H1 (cell line): ENCODE data around the gene COPG1. TPM values are rescaled to one million over a fixed set of nuclear protein-coding genes. Genes with fewer than 3 reads are reported as not detected.
A peak's percentile ranks its signal among the peaks of the same experiment; 100 is the strongest.

ENCODE experiments used
- CTCF ChIA-PET: fragments of 300-600 bp; sonication (Branson Sonifier 250); formaldehyde crosslinking; loops from one replicate; lab custom pipeline; 2021; ENCODE audit not compliant: partially characterized antibody; lab: Charles Lee
- POLR2A ChIA-PET: fragments of 300-600 bp; sonication (Branson Sonifier 250); formaldehyde crosslinking; loops from one replicate; lab custom pipeline; 2021; ENCODE audit warnings: inconsistent platforms; ENCODE audit not compliant: partially characterized antibody; lab: Charles Lee
- DNase-seq, 2 experiments: peaks; one replicate each; pipeline versions ENCODE4 v3.0.0 to v3.0.0-alpha.2; 2010 to 2022; ENCODE audit warnings: low spot score in 2 of 2, low read depth in 1 of 2, mixed read lengths in 1 of 2
- FAIRE-seq: peaks from 2 replicates; lab custom pipeline; 2011; peaks lifted over from hg19 to GRCh38; lab: Jason Lieb, UNC
- H2AFZ ChIP-seq: 2 replicates; pipeline ENCODE4 v1.8.1; 2012; ENCODE audit warnings: low read length, inconsistent platforms
- H2AK5ac ChIP-seq: 2 replicates; pipeline ENCODE4 v1.6.1; 2013; ENCODE audit warnings: low read depth, low read length
- H2BK120ac ChIP-seq: replicated peaks from 2 replicates; pipeline ENCODE3; 2013; ENCODE audit warnings: low read depth, low read length, inconsistent platforms
- H2BK12ac ChIP-seq: 2 replicates; pipeline ENCODE4 v1.6.1; 2013; ENCODE audit warnings: low read depth, low read length
- H2BK15ac ChIP-seq: 2 replicates; pipeline ENCODE4 v1.6.1; 2013; ENCODE audit warnings: low read length
- H2BK20ac ChIP-seq: 2 replicates; pipeline ENCODE4 v1.6.1; 2013; ENCODE audit warnings: low read length
- H2BK5ac ChIP-seq: 2 replicates; pipeline ENCODE4 v1.6.1; 2013; ENCODE audit warnings: low read depth, low read length
- H3K14ac ChIP-seq: 2 replicates; pipeline ENCODE4 v1.6.1; 2013; ENCODE audit warnings: inconsistent platforms; ENCODE audit not compliant: insufficient read length
- H3K18ac ChIP-seq: 2 replicates; pipeline ENCODE4 v1.6.1; 2013; ENCODE audit warnings: low read length; ENCODE audit errors: extremely low read depth
- H3K23ac ChIP-seq: 2 replicates; pipeline ENCODE4 v1.6.1; 2013; ENCODE audit warnings: inconsistent platforms; ENCODE audit not compliant: insufficient read length
- H3K23me2 ChIP-seq: 2 replicates; pipeline ENCODE4 v1.6.1; 2013; ENCODE audit warnings: low read depth, low read length
- H3K27ac ChIP-seq: 2 replicates; pipeline ENCODE4 v1.6.1; 2011; ENCODE audit warnings: low read depth, low read length, inconsistent platforms
- H3K27me3 ChIP-seq, 4 experiments: replicated peaks in 1 of 4; 1 replicate in 1 of 4; 2 replicates in 3 of 4; pipeline versions ENCODE4 v1.6.1 to v1.8.1; 2011 to 2013; ENCODE audit warnings: low read length in 3 of 4, mild to moderate bottlenecking in 3 of 4, inconsistent platforms in 2 of 4, mixed read lengths in 2 of 4, moderate library complexity in 1 of 4; ENCODE audit not compliant: control insufficient read depth in 3 of 4, insufficient read depth in 3 of 4; ENCODE audit errors: extremely low read depth in 1 of 4
- H3K36me3 ChIP-seq, 4 experiments: 2 replicates each; pipeline versions ENCODE4 v1.6.1 to v1.8.1; 2011 to 2013; ENCODE audit warnings: mild to moderate bottlenecking in 4 of 4, low read length in 3 of 4, moderate library complexity in 2 of 4, control low read depth in 1 of 4, inconsistent platforms in 1 of 4; ENCODE audit not compliant: insufficient read depth in 4 of 4, control insufficient read depth in 2 of 4
- H3K4ac ChIP-seq: replicated peaks from 2 replicates; pipeline ENCODE3; 2013; ENCODE audit warnings: low read length, low read depth, mixed read lengths, inconsistent platforms; ENCODE audit not compliant: insufficient read length
- H3K4me1 ChIP-seq, 4 experiments: replicated peaks in 1 of 4; 1 replicate in 1 of 4; 2 replicates in 3 of 4; pipeline versions ENCODE4 v1.6.1 to v1.8.1; 2011 to 2013; ENCODE audit warnings: low read length in 3 of 4, inconsistent platforms in 2 of 4, mixed read lengths in 1 of 4; ENCODE audit not compliant: insufficient read depth in 4 of 4, control insufficient read depth in 3 of 4
- H3K4me2 ChIP-seq, 2 experiments: 2 replicates each; pipeline versions ENCODE4 v1.6.1 to v1.8.1; 2011 to 2013; ENCODE audit warnings: low read depth in 2 of 2, low read length in 2 of 2, control low read depth in 1 of 2, inconsistent platforms in 1 of 2, mild to moderate bottlenecking in 1 of 2; ENCODE audit not compliant: insufficient read depth in 1 of 2
- H3K4me3 ChIP-seq, 4 experiments: fragments of 200-600, 300-600 bp in 1 of 4; sonication (generic), shearing (Covaris generic), sonication (Bioruptor Twin) in 1 of 4; 2 replicates each; pipeline versions ENCODE4 v1.5.1 to v1.8.1; 2011 to 2016; ENCODE audit warnings: low read length in 4 of 4, low read depth in 3 of 4, control low read depth in 2 of 4, inconsistent platforms in 2 of 4, mild to moderate bottlenecking in 2 of 4, mixed read lengths in 1 of 4, moderate library complexity in 1 of 4; ENCODE audit not compliant: insufficient read depth in 2 of 4; ENCODE audit errors: extremely low read depth in 1 of 4
- H3K56ac ChIP-seq: replicated peaks from 2 replicates; pipeline ENCODE3; 2013; ENCODE audit warnings: low read depth, mild to moderate bottlenecking, mixed read lengths, low read length, inconsistent platforms; ENCODE audit not compliant: insufficient read length
- H3K79me1 ChIP-seq: 2 replicates; pipeline ENCODE4 v1.6.1; 2013; ENCODE audit warnings: low read depth, low read length, control low read depth
- H3K79me2 ChIP-seq, 2 experiments: 2 replicates each; pipeline versions ENCODE4 v1.6.1 to v1.8.1; 2012 to 2013; ENCODE audit warnings: low read length in 2 of 2, mild to moderate bottlenecking in 2 of 2, inconsistent platforms in 1 of 2; ENCODE audit not compliant: insufficient read depth in 2 of 2, control insufficient read depth in 1 of 2
- H3K9ac ChIP-seq, 4 experiments: replicated peaks in 1 of 4; 1 replicate in 1 of 4; 2 replicates in 3 of 4; pipeline versions ENCODE4 v1.6.1 to v1.8.1; 2011 to 2013; ENCODE audit warnings: low read depth in 3 of 4, low read length in 3 of 4, control low read depth in 2 of 4, mild to moderate bottlenecking in 2 of 4, moderate library complexity in 2 of 4, inconsistent platforms in 1 of 4; ENCODE audit errors: extremely low read depth in 1 of 4
- H3K9me3 ChIP-seq, 2 experiments: 2 replicates each; pipeline versions ENCODE4 v1.6.1 to v1.8.1; 2012 to 2013; ENCODE audit warnings: mild to moderate bottlenecking in 2 of 2, moderate library complexity in 2 of 2, control low read depth in 1 of 2, inconsistent platforms in 1 of 2, low read depth in 1 of 2, low read length in 1 of 2, mixed read lengths in 1 of 2; ENCODE audit not compliant: insufficient read depth in 2 of 2
- H4K20me1 ChIP-seq, 2 experiments: replicated peaks in 1 of 2; 2 replicates each; pipeline versions ENCODE3 to v1.8.1; 2011 to 2013; ENCODE audit warnings: inconsistent platforms in 2 of 2, low read length in 2 of 2, mild to moderate bottlenecking in 1 of 2; ENCODE audit not compliant: insufficient read depth in 2 of 2, control insufficient read depth in 1 of 2
- H4K5ac ChIP-seq: 2 replicates; pipeline ENCODE4 v1.6.1; 2013; ENCODE audit warnings: low read length, low read depth, mixed read lengths, inconsistent platforms; ENCODE audit not compliant: insufficient read length
- H4K8ac ChIP-seq: 2 replicates; pipeline ENCODE4 v1.8.0; 2013; ENCODE audit warnings: mild to moderate bottlenecking, moderate library complexity, low read length, inconsistent platforms; ENCODE audit not compliant: insufficient read depth; ENCODE audit errors: extremely low read depth
- H4K91ac ChIP-seq: replicated peaks from 2 replicates; pipeline ENCODE3; 2013; ENCODE audit warnings: low read length, mixed read lengths, inconsistent platforms; ENCODE audit not compliant: insufficient read length
- BRCA1 ChIP-seq: IDR thresholded peaks from 2 replicates; pipeline ENCODE4 v1.6.1; 2012; ENCODE audit warnings: low read depth, low read length, improper control_type of control experiment
- CHD2 ChIP-seq: IDR thresholded peaks from 2 replicates; pipeline ENCODE4 v1.6.1; 2012; ENCODE audit warnings: low read length, improper control_type of control experiment
- EGR1 ChIP-seq: IDR thresholded peaks from 2 replicates; pipeline ENCODE4 v1.6.1; 2011; ENCODE audit warnings: low read depth, low read length, borderline replicate concordance
- JUND ChIP-seq: IDR thresholded peaks from 2 replicates; pipeline ENCODE4 v1.6.1; 2011; ENCODE audit warnings: mild to moderate bottlenecking, improper control_type of control experiment, low read length
- KDM1A ChIP-seq: fragments of 200-600, 300-600 bp; sonication (generic); IDR thresholded peaks from 2 replicates; pipeline ENCODE4 v1.7.1; 2016; ENCODE audit warnings: mild to moderate bottlenecking, low read length, borderline replicate concordance
- PHF8 ChIP-seq: fragments of 200-600 bp; sonication (generic); conservative IDR thresholded peaks from 2 replicates; pipeline ENCODE4 v1.7.1; 2012; ENCODE audit warnings: low read depth, mild to moderate bottlenecking, inconsistent platforms, low read length, moderate library complexity
- POLR2A ChIP-seq, 2 experiments: IDR thresholded peaks; 1 replicate in 1 of 2; 2 replicates in 1 of 2; pipeline ENCODE4 v1.6.1; 2011; ENCODE audit warnings: low read depth in 2 of 2, low read length in 2 of 2, mild to moderate bottlenecking in 2 of 2; ENCODE audit errors: control extremely low read depth in 1 of 2
- RBBP5 ChIP-seq: IDR thresholded peaks from 2 replicates; pipeline ENCODE4 v1.7.1; 2012; ENCODE audit warnings: low read depth, mild to moderate bottlenecking, inconsistent platforms, low read length, moderate library complexity, borderline replicate concordance
- WGBS, 2 experiments: shearing (Covaris generic) in 1 of 2; methylation state at CpG; one replicate each; pipeline versions ENCODE4 v1.1.6 to v1.1.7; 2013 to 2015; ENCODE audit warnings: low lambda C conversion rate in 2 of 2, mixed read lengths in 2 of 2, inconsistent platforms in 1 of 2, low coverage in 1 of 2, missing lambda C conversion rate in 1 of 2; ENCODE audit not compliant: insufficient replicate concordance in 2 of 2, insufficient coverage in 1 of 2, insufficient read length in 1 of 2; ENCODE audit errors: extremely low coverage in 1 of 2, missing lambda C conversion rate in 1 of 2; 5-methylcytosine and 5-hydroxymethylcytosine counted together
- polyA plus RNA-seq, 7 experiments: library from polyadenylated mRNA; depleted of rRNA in 3 of 7; stranded (reverse) in 5 of 7; unstranded in 2 of 7; fragments of >200 nt in 5 of 7; fragments of 200-250 nt in 2 of 7; gene quantifications; 1 replicate in 5 of 7; 2 replicates in 1 of 7; 4 replicates in 1 of 7; pipeline versions ENCODE4 v1.2.1 to v1.2.3, GENCODE V29; 2011 to 2013; ENCODE audit warnings: missing spikeins in 2 of 7, mixed read lengths in 2 of 7
- total RNA-seq: library from RNA; stranded (reverse); fragmentation: NEBNext Ultra II Directional; extraction: Animal tissue kit (Norgen Biotek cat#: 25700); gene quantifications from 2 replicates; pipeline ENCODE4 v1.2.1, GENCODE V29; 2021
- TF ChIP-seq, protein P1 (sequence below), 3 experiments: IDR thresholded peaks; 1 replicate in 2 of 3; 2 replicates in 1 of 3; pipeline versions ENCODE4 v1.5.1 to v1.6.1; 2011; ENCODE audit warnings: low read length in 3 of 3, mild to moderate bottlenecking in 3 of 3, inconsistent platforms in 2 of 3, low read depth in 1 of 3, moderate library complexity in 1 of 3; ENCODE audit not compliant: insufficient read depth in 1 of 3; ENCODE audit errors: control extremely low read depth in 1 of 3
- TF ChIP-seq, protein P2 (sequence below): IDR thresholded peaks from 2 replicates; pipeline ENCODE4 v1.6.1; 2012; ENCODE audit warnings: low read length, inconsistent platforms

COPG1 gene
- total and polyA plus RNA-seq, 2 of the 8 experiments (the other 6 are each of a cell fraction or from before 2014, with no cell fraction given), result 52.7 to 106 TPM

- no peaks in the 10 kb centered on the region for H3K23me2 ChIP-seq
- no peak overlapping the region for H4K91ac ChIP-seq
- H3K14ac ChIP-seq, result no peak overlapping the region
- H3K9me3 ChIP-seq, result no peaks in the 10 kb centered on the region
- no peak overlapping the region for H4K5ac ChIP-seq
- H2BK12ac ChIP-seq, result no peak overlapping the region
- no peaks in the 10 kb centered on the region for H3K79me2 ChIP-seq
- no peak overlapping the region for H2BK15ac ChIP-seq
- H2BK5ac ChIP-seq, result no peak overlapping the region
- H3K27ac ChIP-seq, result no peak overlapping the region
- no peak overlapping the region for H3K9ac ChIP-seq
- no peak overlapping the region for H2BK20ac ChIP-seq
- no peak overlapping the region for H3K56ac ChIP-seq
- H2BK120ac ChIP-seq, result no peak overlapping the region
- H3K79me1 ChIP-seq, result peaks cover 2% of the 10 kb centered on the region; the same call in 1 of the 2 replicates
- H3K23ac ChIP-seq, result no peak overlapping the region
- H2AK5ac ChIP-seq, result no peak overlapping the region
- DNase-seq (no peak), FAIRE-seq (no peak)
- no peak overlapping the region for H3K4ac ChIP-seq
- no peak overlapping the region for H2AFZ ChIP-seq
- ChIA-PET POLR2A (interaction anchor here (1.2 to 9.3 kb wide), 3 partner anchors 10 to 57 kb away, joined by 3 to 112 read pairs (median 4); a partner anchor contains a TSS), CTCF (interaction anchor here (0.7 to 7.4 kb wide), 5 partner anchors 8 to 82 kb away, joined by 3 to 73 read pairs (median 6); a partner anchor contains a TSS)
- no peak overlapping the region for H3K18ac ChIP-seq
- no peak overlapping the region for H3K4me3 ChIP-seq
- peaks cover 0 to 4% of the 10 kb centered on the region in 2 experiments for H4K20me1 ChIP-seq
- 86% methylated on average over 12 of the region's 12 CpGs; no CpG with 5 or more reads in 1 of the 2 experiments for whole genome bisulfite sequencing, 2 experiments
- H4K8ac ChIP-seq, result peak overlapping the region; percentile 4; the same call in 1 of the 2 replicates
- no peak overlapping the region for H3K4me2 ChIP-seq
- peaks cover 2 to 6% (median 5%) of the 10 kb centered on the region in 4 experiments; a peak in 4 of 8 replicates for H3K36me3 ChIP-seq
- peaks cover 0 to under 1% (median 0%) of the 10 kb centered on the region in 4 experiments; a peak in 1 of 7 replicates for H3K27me3 ChIP-seq
- H3K4me1 ChIP-seq, result no peaks in the 10 kb centered on the region
- no peak for TF ChIP-seq RBBP5
- no peak for TF ChIP-seq PHF8
- TF ChIP-seq POLR2A (IDR thresholded peaks at IDR 0.05; ENCODE audit: control extremely low read depth in 1 of 2, low read depth in 2 of 2, low read length in 2 of 2), result no peak
- TF ChIP-seq BRCA1, result no peak
- TF ChIP-seq, protein P1, sequence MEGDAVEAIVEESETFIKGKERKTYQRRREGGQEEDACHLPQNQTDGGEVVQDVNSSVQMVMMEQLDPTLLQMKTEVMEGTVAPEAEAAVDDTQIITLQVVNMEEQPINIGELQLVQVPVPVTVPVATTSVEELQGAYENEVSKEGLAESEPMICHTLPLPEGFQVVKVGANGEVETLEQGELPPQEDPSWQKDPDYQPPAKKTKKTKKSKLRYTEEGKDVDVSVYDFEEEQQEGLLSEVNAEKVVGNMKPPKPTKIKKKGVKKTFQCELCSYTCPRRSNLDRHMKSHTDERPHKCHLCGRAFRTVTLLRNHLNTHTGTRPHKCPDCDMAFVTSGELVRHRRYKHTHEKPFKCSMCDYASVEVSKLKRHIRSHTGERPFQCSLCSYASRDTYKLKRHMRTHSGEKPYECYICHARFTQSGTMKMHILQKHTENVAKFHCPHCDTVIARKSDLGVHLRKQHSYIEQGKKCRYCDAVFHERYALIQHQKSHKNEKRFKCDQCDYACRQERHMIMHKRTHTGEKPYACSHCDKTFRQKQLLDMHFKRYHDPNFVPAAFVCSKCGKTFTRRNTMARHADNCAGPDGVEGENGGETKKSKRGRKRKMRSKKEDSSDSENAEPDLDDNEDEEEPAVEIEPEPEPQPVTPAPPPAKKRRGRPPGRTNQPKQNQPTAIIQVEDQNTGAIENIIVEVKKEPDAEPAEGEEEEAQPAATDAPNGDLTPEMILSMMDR (IDR thresholded peaks at IDR 0.05; ENCODE audit: control extremely low read depth in 1 of 3, insufficient read depth in 1 of 3, low read depth in 1 of 3, low read length in 3 of 3), result no peak
- TF ChIP-seq, protein P2, sequence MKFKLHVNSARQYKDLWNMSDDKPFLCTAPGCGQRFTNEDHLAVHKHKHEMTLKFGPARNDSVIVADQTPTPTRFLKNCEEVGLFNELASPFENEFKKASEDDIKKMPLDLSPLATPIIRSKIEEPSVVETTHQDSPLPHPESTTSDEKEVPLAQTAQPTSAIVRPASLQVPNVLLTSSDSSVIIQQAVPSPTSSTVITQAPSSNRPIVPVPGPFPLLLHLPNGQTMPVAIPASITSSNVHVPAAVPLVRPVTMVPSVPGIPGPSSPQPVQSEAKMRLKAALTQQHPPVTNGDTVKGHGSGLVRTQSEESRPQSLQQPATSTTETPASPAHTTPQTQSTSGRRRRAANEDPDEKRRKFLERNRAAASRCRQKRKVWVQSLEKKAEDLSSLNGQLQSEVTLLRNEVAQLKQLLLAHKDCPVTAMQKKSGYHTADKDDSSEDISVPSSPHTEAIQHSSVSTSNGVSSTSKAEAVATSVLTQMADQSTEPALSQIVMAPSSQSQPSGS, result no peak
- TF ChIP-seq CHD2, result no peak
- TF ChIP-seq EGR1, result no peak
- no peak for TF ChIP-seq KDM1A
- TF ChIP-seq JUND, result no peak
These were observed 76.7 kb downstream of the COPG1 start for GRCh38 chr3:129326138-129326537.
